SK-N-MC (cell line): Measurements from ENCODE around the gene ADCY3.

Source experiments
- EZH2 ChIP-seq: fragments of 200-600 bp; sonication (generic); IDR thresholded peaks from one replicate; pipeline ENCODE4 v1.6.1; 2017; ENCODE audit warnings: antibody characterized with exemption
- FOXP2 ChIP-seq: optimal IDR thresholded peaks from 2 replicates; pipeline ENCODE3; 2011; ENCODE audit warnings: mild to moderate bottlenecking, moderate library complexity; ENCODE audit not compliant: insufficient read depth; ENCODE audit errors: extremely low read length, control extremely low read depth
- POLR2AphosphoS5 ChIP-seq: IDR thresholded peaks from 2 replicates; pipeline ENCODE4 v1.6.1; 2012; ENCODE audit warnings: mild to moderate bottlenecking, low read depth, low read length, borderline replicate concordance

DNA sequence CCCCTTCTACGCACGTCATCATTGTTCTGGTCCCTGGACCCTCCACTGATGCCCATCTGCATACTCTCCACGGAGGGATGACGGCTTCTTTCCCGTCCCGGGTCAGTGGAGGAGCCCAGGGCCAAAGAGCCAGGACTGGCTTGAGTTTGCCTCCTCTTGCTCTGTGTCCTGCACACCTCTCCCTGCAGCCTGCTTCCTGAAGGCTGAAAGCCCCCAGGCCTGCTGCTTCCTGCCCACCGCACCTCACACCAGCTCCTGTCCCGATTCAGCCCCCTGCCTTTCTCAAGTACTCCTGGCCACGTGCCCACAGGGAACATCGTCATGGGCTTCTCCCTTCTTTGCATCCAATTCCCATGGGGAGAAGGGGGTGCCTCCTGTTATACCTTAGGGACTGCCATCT is 7.1 kb downstream of the ADCY3 start:
- TF ChIP-seq FOXP2 (no peak), POLR2AphosphoS5 (no peak), EZH2 (no peak)
